Adrenal gland (tissue), 12 donors: ENCODE results near the gene ACD. TPM values are rescaled to one million over a fixed set of nuclear protein-coding genes. Genes with fewer than 3 reads are reported as not detected.

Source experiments
- DNase-seq, 7 donors: peaks; one replicate each; pipeline ENCODE4 v3.0.0-alpha.2; 2019 to 2020
- H3K27ac ChIP-seq, 5 donors: fragments of 200-600 bp; sonication (generic) in 4 of 5; 1 replicate in 3 of 5; 2 replicates in 2 of 5; pipeline versions ENCODE4 v1.5.1 to v1.8.0; 2016 to 2020; ENCODE audit warnings: mild to moderate bottlenecking in 1 of 5
- H3K27me3 ChIP-seq: fragments of 200-600 bp; 2 replicates; pipeline ENCODE4 v1.8.0; 2021
- H3K36me3 ChIP-seq, 2 donors: fragments of 200-600 bp; replicated peaks in 1 of 2; 1 replicate in 1 of 2; 2 replicates in 1 of 2; pipeline versions ENCODE4 v1.5.1 to v1.8.0; 2018 to 2022
- H3K4me1 ChIP-seq, 2 donors: fragments of 200-600 bp; replicated peaks in 1 of 2; 1 replicate in 1 of 2; 2 replicates in 1 of 2; pipeline versions ENCODE4 v1.5.1 to v1.8.0; 2018 to 2021
- H3K4me3 ChIP-seq, 4 donors: fragments of 200-600 bp; sonication (generic) in 3 of 4; one replicate each; pipeline ENCODE4 v1.5.1; 2016 to 2018
- H3K9me3 ChIP-seq, 3 donors: fragments of 200-600 bp; sonication (generic) in 1 of 3; replicated peaks in 1 of 3; 1 replicate in 2 of 3; 2 replicates in 1 of 3; pipeline versions ENCODE4 v1.5.1 to v1.8.0; 2016 to 2021
- CTCF ChIP-seq, 6 experiments: fragments of 450-650 bp in 4 of 6; fragments of 200-600 bp in 2 of 6; sonication (generic) in 1 of 6; IDR thresholded peaks; 1 replicate in 5 of 6; 2 replicates in 1 of 6; pipeline versions ENCODE4 v1.5.1 to v1.8.0; 2016 to 2021; ENCODE audit warnings: antibody characterized with exemption in 6 of 6, mild to moderate bottlenecking in 2 of 6, moderate library complexity in 1 of 6
- POLR2A ChIP-seq, 2 donors: fragments of 450-650 bp; IDR thresholded peaks; one replicate each; pipeline ENCODE4 v1.6.1; 2017; ENCODE audit warnings: antibody characterized with exemption in 2 of 2, mild to moderate bottlenecking in 2 of 2, moderate library complexity in 1 of 2
- WGBS, 4 donors: extraction: QIAGEN DNeasy Blood & Tissue Kit in 2 of 4; methylation state at CpG; one replicate each; pipeline versions ENCODE4 v1.1.5 to v1.1.7; 2013 to 2017; 5-methylcytosine and 5-hydroxymethylcytosine counted together
- intact Hi-C, 2 donors: fragments of 100-400 bp; cut with DNase I; formaldehyde crosslinking; loops; one replicate each; pipeline versions ENCODE4 v1.14.1 to v1.15.0; 2022 to 2023
- polyA plus RNA-seq, 3 donors: library from polyadenylated mRNA; stranded (reverse); fragments of 200-250 nt in 2 of 3; fragments of 350-450 nt in 1 of 3; fragmentation: Illumina TruSeq in 1 of 3; extraction: RNeasy Lipid Tissue Mini Kit (QIAGEN cat#74804) in 1 of 3; gene quantifications; one replicate each; pipeline ENCODE4 v1.2.3, GENCODE V29; 2013 to 2014
- total RNA-seq, 9 donors: library from RNA; depleted of rRNA in 4 of 9; stranded (reverse); fragments of >200 nt in 4 of 9; fragments of 120-200 nt in 1 of 9; fragmentation: NEBNext Ultra II Directional in 1 of 9; extraction: Animal tissue kit (Norgen Biotek cat#: 25700) in 1 of 9; gene quantifications; one replicate each; pipeline versions ENCODE4 v1.1.0 to v1.2.4, GENCODE V29; 2013 to 2023
- donor health status: healthy with polysubstance abuse.
- donor health status: Bipolar disorder and iron deficiency.
- donor health status: DM: yes; HTN: yes; CAD: no.
- donor health status: DM: no; HTN: no; CAD: no.
- donor health status: DM: no; HTN: no; CAD: no.
- donor health status: DM: yes; HTN: yes; CAD: no.

Gene ACD
- total and polyA plus RNA-seq, 12 donors, result 7.3 to 47.0 (median 20.7) TPM

GRCh38 chr16:67653128-67653788, 6.8 kb downstream of the ACD start:
- Histone ChIP-seq H3K9me3 (no peaks in the 10 kb centered on the region), H3K4me3 (peak overlapping the region in 1 of 4 donors; percentile 39), H3K36me3 (no peaks in the 10 kb centered on the region), H3K27ac (no peak overlapping the region), H3K4me1 (peaks cover 6% of the 10 kb centered on the region in 2 donors), H3K27me3 (peaks cover 21% of the 10 kb centered on the region)
- WGBS, 4 donors, result 14 to 40% (median 19%) methylated on average over 1 to 68 of the region's 68 CpGs
- TF ChIP-seq CTCF (IDR thresholded peaks at IDR 0.05) (peak in 4 of 6 experiments; percentile 13 to 35 (median 17)), POLR2A (IDR thresholded peaks at IDR 0.05) (peak in 1 of 2 donors; percentile 42)
- intact Hi-C loops, result no loop called here
- no peak for DNase-seq

GRCh38 chr16:67652578-67653127, 7.4 kb downstream of the ACD start:
- WGBS, 4 donors, result 6 to 33% (median 10%) methylated on average over 2 to 58 of the region's 59 CpGs
- Histone ChIP-seq H3K36me3 (no peaks in the 10 kb centered on the region), H3K4me3 (peak overlapping the region in 1 of 4 donors; percentile 39), H3K9me3 (no peaks in the 10 kb centered on the region), H3K27ac (no peak overlapping the region), H3K27me3 (peaks cover 23% of the 10 kb centered on the region), H3K4me1 (peaks cover 6% of the 10 kb centered on the region in 2 donors)
- intact Hi-C loops, result no loop called here
- DNase-seq, result peak in 1 of 7 donors; percentile 28
- TF ChIP-seq POLR2A (IDR thresholded peaks at IDR 0.05), result no peak
- no peak for TF ChIP-seq CTCF (IDR thresholded peaks at IDR 0.05)

DNA sequence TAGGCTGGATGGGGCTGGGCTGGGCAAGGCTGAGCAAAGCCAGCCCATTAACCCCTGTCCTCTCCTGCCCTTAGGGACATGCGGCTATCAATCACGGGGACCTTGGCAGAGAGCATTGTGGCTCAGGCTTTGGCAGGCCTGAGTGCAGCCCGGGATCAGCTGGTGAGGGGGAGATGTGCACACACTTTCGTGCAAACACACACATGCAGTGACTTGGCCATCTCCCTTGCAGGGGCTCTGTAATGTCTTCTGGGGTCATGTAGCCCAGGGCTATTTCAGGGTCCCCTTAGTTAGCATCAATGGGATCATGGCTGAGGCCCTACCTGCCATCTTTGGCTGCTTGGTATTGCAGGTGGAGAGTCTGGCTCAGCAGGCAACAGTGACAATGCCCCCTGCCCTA, 8.2 kb downstream of the ACD start:
- intact Hi-C loops, result no loop called here
- peaks cover 6% of the 10 kb centered on the region in 2 donors for H3K4me1 ChIP-seq
- DNase-seq, result no peak
- TF ChIP-seq POLR2A (IDR thresholded peaks at IDR 0.05), result no peak
- TF ChIP-seq CTCF (IDR thresholded peaks at IDR 0.05), result no peak
- WGBS, 4 donors, result 88 to 90% (median 90%) methylated on average over 2 to 4 of the region's 4 CpGs
- H3K9me3 ChIP-seq, result no peaks in the 10 kb centered on the region
- H3K27me3 ChIP-seq, result peaks cover 23% of the 10 kb centered on the region
- no peaks in the 10 kb centered on the region for H3K36me3 ChIP-seq
- H3K4me3 ChIP-seq, result no peak overlapping the region
- H3K27ac ChIP-seq, result no peak overlapping the region

DNA sequence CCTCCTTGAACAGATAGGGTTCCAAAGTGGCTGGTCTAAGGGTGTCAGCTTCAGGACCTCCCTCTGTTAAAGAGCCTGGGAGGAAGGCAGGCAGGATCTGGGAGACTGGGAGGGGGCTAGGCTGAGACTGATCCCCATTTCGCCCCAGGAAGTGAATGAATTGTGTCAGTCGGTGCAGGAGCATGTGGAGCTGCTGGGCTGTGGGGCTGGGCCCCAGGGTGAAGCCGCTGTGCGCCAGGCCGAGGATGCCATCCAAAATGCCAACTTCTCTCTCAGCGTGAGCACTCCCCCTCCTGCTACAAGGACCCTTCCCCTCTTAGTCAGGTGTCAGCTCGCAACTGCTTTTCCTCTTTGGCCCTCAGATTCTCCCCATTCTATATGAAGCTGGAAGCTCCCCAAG, 9.0 kb downstream of the ACD start:
- Histone ChIP-seq H3K27ac (no peak overlapping the region), H3K9me3 (no peaks in the 10 kb centered on the region), H3K4me1 (peaks cover 6% of the 10 kb centered on the region in 2 donors), H3K36me3 (no peaks in the 10 kb centered on the region), H3K27me3 (peaks cover 26% of the 10 kb centered on the region), H3K4me3 (no peak overlapping the region)
- 83 to 95% (median 91%) methylated on average over 4 to 7 of the region's 7 CpGs for WGBS, 4 donors
- intact Hi-C loops, result no loop called here
- TF ChIP-seq POLR2A (IDR thresholded peaks at IDR 0.05), result no peak
- TF ChIP-seq CTCF (IDR thresholded peaks at IDR 0.05), result no peak
- no peak for DNase-seq
